Thyroid gland (tissue), 4 donors: ENCODE measurements around the gene SPATS2L.

Experiments used
- CTCF ChIP-seq, 6 experiments: fragments of 200-600 bp in 3 of 6; fragments of 450-650 bp in 3 of 6; sonication (generic) in 3 of 6; IDR thresholded peaks; one replicate each; pipeline ENCODE4 v1.5.1; 2016 to 2019; ENCODE audit warnings: antibody characterized with exemption in 6 of 6, mild to moderate bottlenecking in 2 of 6, inconsistent platforms in 1 of 6, moderate library complexity in 1 of 6
- POLR2A ChIP-seq, 2 donors: fragments of 450-650 bp; IDR thresholded peaks; one replicate each; pipeline ENCODE4 v1.6.1; 2017; ENCODE audit warnings: antibody characterized with exemption in 2 of 2, mild to moderate bottlenecking in 2 of 2, moderate library complexity in 1 of 2

DNA sequence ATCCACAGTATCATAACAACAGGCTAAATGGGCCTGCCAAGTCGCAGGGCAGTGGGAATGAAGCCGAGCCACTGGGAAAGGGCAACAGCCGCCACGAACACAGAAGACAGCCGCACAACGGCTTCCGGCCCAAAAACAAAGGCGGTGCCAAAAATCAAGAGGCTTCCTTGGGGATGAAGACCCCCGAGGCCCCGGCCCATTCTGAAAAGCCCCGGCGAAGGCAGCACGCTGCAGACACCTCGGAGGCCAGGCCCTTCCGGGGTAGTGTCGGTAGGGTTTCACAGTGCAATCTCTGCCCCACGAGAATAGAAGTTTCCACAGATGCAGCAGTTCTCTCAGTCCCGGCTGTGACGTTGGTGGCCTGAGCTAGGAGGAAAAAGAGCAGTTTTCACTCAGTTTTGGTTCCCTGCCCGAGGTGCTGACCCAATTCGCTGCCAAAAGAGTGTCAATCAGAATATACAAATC, 171.2 kb downstream of the SPATS2L start:
- TF ChIP-seq CTCF (IDR thresholded peaks at IDR 0.05) (no peak), POLR2A (IDR thresholded peaks at IDR 0.05) (no peak)
